Measurements from ENCODE around the gene CITED2. TPM values are rescaled to one million over a fixed set of nuclear protein-coding genes. Genes with fewer than 3 reads are reported as not detected.
A peak's percentile ranks its signal among the peaks of the same experiment; 100 is the strongest.

CITED2 gene
- total and polyA plus RNA-seq, 2 experiments from 2014 or later: 644 to 1,192 TPM

- H2AFZ ChIP-seq: no peak overlapping the region
- peaks cover 5% of the 10 kb centered on the region; the same call in 1 of the 2 replicates for H3F3A ChIP-seq (ENCODE audit: insufficient read depth)
- 82 to 88% methylated on average over 9 of the region's 9 CpGs for WGBS, 2 experiments (ENCODE audit: low coverage in 1 of 2, low lambda C conversion rate in 2 of 2, missing lambda C conversion rate in 2 of 2)
- no peak overlapping the region for H3K4me3 ChIP-seq
- no peak overlapping the region for H3K27ac ChIP-seq
- H4K20me1 ChIP-seq (ENCODE audit: insufficient read depth): no peaks in the 10 kb centered on the region
- no peak overlapping the region for H3K9ac ChIP-seq
- no peak for DNase-seq
- no peaks in the 10 kb centered on the region for H3K9me2 ChIP-seq (ENCODE audit: insufficient read depth)
- no peaks in the 10 kb centered on the region for H3K9me3 ChIP-seq (ENCODE audit: low read depth)
- H3K4me2 ChIP-seq (ENCODE audit: unreplicated experiment): no peak overlapping the region
- no peaks in the 10 kb centered on the region for H3K36me3 ChIP-seq (ENCODE audit: low read depth)
- TF ChIP-seq EZH2phosphoT487 (IDR thresholded peaks at IDR 0.05; ENCODE audit: insufficient read depth, low read depth): no peak
- in situ Hi-C loops (cut with MboI): loop anchor here (25.0 kb wide), 1 partner anchor 366 kb away; no protein-coding TSS in a partner anchor
- no peaks in the 10 kb centered on the region for H3K27me3 ChIP-seq (replicated peaks; ENCODE audit: insufficient read depth)
- H3K79me2 ChIP-seq (ENCODE audit: insufficient read depth): no peaks in the 10 kb centered on the region
- peaks cover 9% of the 10 kb centered on the region; the same call in 1 of the 2 replicates for H3K4me1 ChIP-seq (ENCODE audit: insufficient read depth)
Observed at GRCh38 chr6:139395891-139396301, 21.4 kb upstream of the CITED2 start.

GRCh38 chr6:139395371-139395770 is 20.9 kb upstream of the CITED2 start:
- H3K27me3 ChIP-seq (replicated peaks; ENCODE audit: insufficient read depth): no peaks in the 10 kb centered on the region
- DNase-seq: no peak
- in situ Hi-C loops (cut with MboI): loop anchor here (25.0 kb wide), 1 partner anchor 367 kb away; no protein-coding TSS in a partner anchor
- no peaks in the 10 kb centered on the region for H3K9me2 ChIP-seq (ENCODE audit: insufficient read depth)
- H3K36me3 ChIP-seq (ENCODE audit: low read depth): no peaks in the 10 kb centered on the region
- 65 to 66% methylated on average over 1 of the region's 1 CpG for WGBS, 2 experiments (ENCODE audit: low coverage in 1 of 2, low lambda C conversion rate in 2 of 2, missing lambda C conversion rate in 2 of 2)
- H3K27ac ChIP-seq: no peak overlapping the region
- H3K9ac ChIP-seq: no peak overlapping the region
- H3F3A ChIP-seq (ENCODE audit: insufficient read depth): peaks cover 5% of the 10 kb centered on the region; the same call in 1 of the 2 replicates
- peaks cover 9% of the 10 kb centered on the region; the same call in 1 of the 2 replicates for H3K4me1 ChIP-seq (ENCODE audit: insufficient read depth)
- no peaks in the 10 kb centered on the region for H3K9me3 ChIP-seq (ENCODE audit: low read depth)
- no peaks in the 10 kb centered on the region for H3K79me2 ChIP-seq (ENCODE audit: insufficient read depth)
- H2AFZ ChIP-seq: no peak overlapping the region
- TF ChIP-seq EZH2 (IDR thresholded peaks at IDR 0.05; ENCODE audit: insufficient read depth, poor library complexity, severe bottlenecking) (no peak), EZH2phosphoT487 (IDR thresholded peaks at IDR 0.05; ENCODE audit: insufficient read depth, low read depth) (no peak)
- no peak overlapping the region for H3K4me3 ChIP-seq
- H4K20me1 ChIP-seq (ENCODE audit: insufficient read depth): no peaks in the 10 kb centered on the region
- H3K4me2 ChIP-seq (ENCODE audit: unreplicated experiment): no peak overlapping the region

- no peak for DNase-seq
- no peaks in the 10 kb centered on the region for H4K20me1 ChIP-seq (ENCODE audit: insufficient read depth)
- no peaks in the 10 kb centered on the region for H3K9me2 ChIP-seq (ENCODE audit: insufficient read depth)
- WGBS, 2 experiments (ENCODE audit: low coverage in 1 of 2, low lambda C conversion rate in 2 of 2, missing lambda C conversion rate in 2 of 2): 83 to 100% methylated on average over 1 of the region's 1 CpG
- no peaks in the 10 kb centered on the region for H3K36me3 ChIP-seq (ENCODE audit: low read depth)
- no peak overlapping the region for H3K4me3 ChIP-seq
- no peaks in the 10 kb centered on the region for H3K79me2 ChIP-seq (ENCODE audit: insufficient read depth)
- TF ChIP-seq EZH2phosphoT487 (IDR thresholded peaks at IDR 0.05; ENCODE audit: insufficient read depth, low read depth): no peak
- TF ChIP-seq EZH2 (IDR thresholded peaks at IDR 0.05; ENCODE audit: insufficient read depth, poor library complexity, severe bottlenecking): no peak
- no peak overlapping the region for H3K27ac ChIP-seq
- H3K4me1 ChIP-seq (ENCODE audit: insufficient read depth): peaks cover 9% of the 10 kb centered on the region; the same call in 1 of the 2 replicates
- H3K9ac ChIP-seq: no peak overlapping the region
- H3K27me3 ChIP-seq (replicated peaks; ENCODE audit: insufficient read depth): no peaks in the 10 kb centered on the region
- H3F3A ChIP-seq (ENCODE audit: insufficient read depth): peaks cover 5% of the 10 kb centered on the region; the same call in 1 of the 2 replicates
- in situ Hi-C loops (cut with MboI): loop anchor here (25.0 kb wide), 1 partner anchor 368 kb away; no protein-coding TSS in a partner anchor
- H3K9me3 ChIP-seq (ENCODE audit: low read depth): no peaks in the 10 kb centered on the region
- no peak overlapping the region for H3K4me2 ChIP-seq (ENCODE audit: unreplicated experiment)
- H2AFZ ChIP-seq: no peak overlapping the region
Observed at GRCh38 chr6:139394027-139394649, 19.7 kb upstream of the CITED2 start.

GRCh38 chr6:139392794-139393193 is 18.3 kb upstream of the CITED2 start:
- Histone ChIP-seq H3K36me3 (ENCODE audit: low read depth) (no peaks in the 10 kb centered on the region), H3K79me2 (ENCODE audit: insufficient read depth) (no peaks in the 10 kb centered on the region), H3K9me3 (ENCODE audit: low read depth) (no peaks in the 10 kb centered on the region), H3K9me2 (ENCODE audit: insufficient read depth) (no peaks in the 10 kb centered on the region), H3K27me3 (replicated peaks; ENCODE audit: insufficient read depth) (no peaks in the 10 kb centered on the region), H3F3A (ENCODE audit: insufficient read depth) (peaks cover 5% of the 10 kb centered on the region; the same call in 1 of the 2 replicates), H4K20me1 (ENCODE audit: insufficient read depth) (no peaks in the 10 kb centered on the region), H3K27ac (no peak overlapping the region), H3K9ac (no peak overlapping the region), H2AFZ (0 out of 2 replicates have a peak overlapping the region, but pooled peaks have one; percentile 15), H3K4me3 (no peak overlapping the region), H3K4me1 (ENCODE audit: insufficient read depth) (peaks cover 9% of the 10 kb centered on the region; the same call in 1 of the 2 replicates), H3K4me2 (ENCODE audit: unreplicated experiment) (no peak overlapping the region)
- peak; percentile 68 for DNase-seq
- TF ChIP-seq EZH2phosphoT487 (IDR thresholded peaks at IDR 0.05; ENCODE audit: insufficient read depth, low read depth) (no peak), EZH2 (IDR thresholded peaks at IDR 0.05; ENCODE audit: insufficient read depth, poor library complexity, severe bottlenecking) (no peak)
- WGBS, 2 experiments (ENCODE audit: low coverage in 1 of 2, low lambda C conversion rate in 2 of 2, missing lambda C conversion rate in 2 of 2): 48 to 50% methylated on average over 1 of the region's 1 CpG
- in situ Hi-C loops (cut with MboI): loop anchor here (25.0 kb wide), 1 partner anchor 370 kb away; no protein-coding TSS in a partner anchor
